HFFc6 (cell line): ENCODE data around the gene ALPI. TPM values are rescaled to one million over a fixed set of nuclear protein-coding genes. Genes with fewer than 3 reads are reported as not detected.

Experiments
- DNase-seq: peaks from one replicate; pipeline ENCODE4 v3.0.0-alpha.2; 2018
- H3K27ac Mint-ChIP-seq: 2 replicates; pipeline ENCODE4 v1.8.0; 2020; ENCODE audit warnings: mild to moderate bottlenecking, mixed read lengths
- H3K27me3 Mint-ChIP-seq: 2 replicates; pipeline ENCODE4 v1.8.0; 2021; ENCODE audit warnings: mild to moderate bottlenecking, moderate library complexity, mixed read lengths; ENCODE audit not compliant: insufficient read depth
- H3K36me3 Mint-ChIP-seq: 2 replicates; pipeline ENCODE4 v1.8.0; 2021; ENCODE audit warnings: low read depth, mixed read lengths
- H3K4me1 Mint-ChIP-seq: 2 replicates; pipeline ENCODE4 v1.8.0; 2020; ENCODE audit warnings: low read depth, mixed read lengths
- H3K4me3 Mint-ChIP-seq: 2 replicates; pipeline ENCODE4 v1.8.0; 2020; ENCODE audit warnings: mild to moderate bottlenecking, moderate library complexity, mixed read lengths
- H3K9me3 Mint-ChIP-seq: 2 replicates; pipeline ENCODE4 v1.8.0; 2020; ENCODE audit warnings: mild to moderate bottlenecking, mixed read lengths
- total RNA-seq, 6 experiments: library from RNA; stranded (reverse); fragmentation: NEBNext Ultra II Directional; extraction: Animal tissue kit (Norgen Biotek cat#: 25700); gene quantifications; 2 replicates in 1 of 6; 3 replicates in 5 of 6; pipeline ENCODE4 v1.2.3, GENCODE V29; 2021
- TF ChIP-seq, protein P1 (sequence below): fragments of 200-600 bp; sonication (generic); IDR thresholded peaks from 2 replicates; pipeline ENCODE4 v1.5.0; 2021; ENCODE audit warnings: antibody characterized with exemption, mild to moderate bottlenecking

ALPI gene
- total RNA-seq, 6 experiments from 2014 or later, result not detected

DNA sequence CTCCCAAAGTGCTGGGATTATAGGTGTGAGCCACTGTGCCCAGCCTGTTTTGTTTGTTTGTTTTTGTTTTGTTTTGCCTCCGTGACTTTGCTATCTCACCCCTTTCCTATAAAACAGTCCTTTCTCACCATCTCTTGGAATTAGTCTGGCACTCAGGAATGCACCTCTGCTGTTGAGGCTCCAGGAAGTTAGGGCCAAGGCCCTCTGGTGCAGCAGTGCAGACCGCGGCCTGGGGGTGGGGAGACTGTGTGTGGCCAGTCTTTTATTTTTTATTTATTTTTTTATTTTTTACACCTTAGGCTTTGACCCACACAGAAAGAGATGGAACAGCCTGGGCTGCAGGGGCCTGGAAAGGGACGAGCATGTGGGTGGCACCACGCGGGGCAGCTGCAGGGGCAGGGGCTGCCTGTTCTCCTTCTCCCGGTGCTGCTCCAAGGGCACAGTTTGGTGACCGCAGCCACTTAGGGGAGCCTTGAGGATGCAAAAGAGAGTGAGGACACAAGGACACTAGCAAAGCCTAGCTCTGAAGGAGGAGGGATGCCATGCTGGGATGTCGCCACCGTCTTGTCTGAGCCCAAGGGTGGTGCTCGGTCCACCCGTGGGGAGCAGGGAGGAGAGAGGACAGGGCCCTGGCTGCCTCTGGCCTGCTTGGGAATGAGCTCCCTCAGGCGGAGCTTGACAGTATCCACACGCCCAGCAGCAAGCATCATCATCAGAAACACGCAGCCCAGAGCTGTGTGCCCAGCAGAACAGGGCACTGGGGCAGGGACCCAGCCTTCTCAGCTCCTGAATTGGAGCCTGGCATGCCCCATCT lies 19.4 kb upstream of the ALPI start:
- H3K27me3 Mint-ChIP-seq, result peaks cover 44% of the 10 kb centered on the region
- no peak overlapping the region for H3K27ac Mint-ChIP-seq
- no peak overlapping the region for H3K4me3 Mint-ChIP-seq
- no peaks in the 10 kb centered on the region for H3K9me3 Mint-ChIP-seq
- no peaks in the 10 kb centered on the region for H3K36me3 Mint-ChIP-seq
- H3K4me1 Mint-ChIP-seq, result no peaks in the 10 kb centered on the region
- DNase-seq, result no peak
- TF ChIP-seq, protein P1, sequence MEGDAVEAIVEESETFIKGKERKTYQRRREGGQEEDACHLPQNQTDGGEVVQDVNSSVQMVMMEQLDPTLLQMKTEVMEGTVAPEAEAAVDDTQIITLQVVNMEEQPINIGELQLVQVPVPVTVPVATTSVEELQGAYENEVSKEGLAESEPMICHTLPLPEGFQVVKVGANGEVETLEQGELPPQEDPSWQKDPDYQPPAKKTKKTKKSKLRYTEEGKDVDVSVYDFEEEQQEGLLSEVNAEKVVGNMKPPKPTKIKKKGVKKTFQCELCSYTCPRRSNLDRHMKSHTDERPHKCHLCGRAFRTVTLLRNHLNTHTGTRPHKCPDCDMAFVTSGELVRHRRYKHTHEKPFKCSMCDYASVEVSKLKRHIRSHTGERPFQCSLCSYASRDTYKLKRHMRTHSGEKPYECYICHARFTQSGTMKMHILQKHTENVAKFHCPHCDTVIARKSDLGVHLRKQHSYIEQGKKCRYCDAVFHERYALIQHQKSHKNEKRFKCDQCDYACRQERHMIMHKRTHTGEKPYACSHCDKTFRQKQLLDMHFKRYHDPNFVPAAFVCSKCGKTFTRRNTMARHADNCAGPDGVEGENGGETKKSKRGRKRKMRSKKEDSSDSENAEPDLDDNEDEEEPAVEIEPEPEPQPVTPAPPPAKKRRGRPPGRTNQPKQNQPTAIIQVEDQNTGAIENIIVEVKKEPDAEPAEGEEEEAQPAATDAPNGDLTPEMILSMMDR, result peak; percentile 9; the same call in 1 of the 2 replicates

DNA sequence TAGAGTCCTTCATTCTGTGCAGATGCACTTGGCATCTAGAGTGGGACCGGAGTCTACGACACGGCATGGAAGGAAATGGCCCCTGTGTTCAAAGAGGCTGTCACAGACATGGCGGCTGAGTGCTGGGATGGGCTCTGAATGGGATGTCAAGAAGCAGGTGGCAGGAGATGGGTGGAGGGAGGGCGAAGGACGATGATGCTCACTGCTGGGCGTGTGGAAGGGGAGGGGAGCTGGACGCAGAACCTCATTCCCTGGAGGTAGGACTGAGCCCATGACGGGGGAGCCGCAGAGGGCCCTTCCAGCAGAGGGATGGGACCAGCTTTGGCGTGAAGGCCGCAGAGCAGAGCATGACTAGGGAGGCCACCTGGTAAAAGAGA lies 18.8 kb upstream of the ALPI start:
- DNase-seq, result no peak
- Mint-ChIP-seq H3K4me1 (no peaks in the 10 kb centered on the region), H3K36me3 (no peaks in the 10 kb centered on the region), H3K27me3 (peaks cover 47% of the 10 kb centered on the region), H3K27ac (no peak overlapping the region), H3K9me3 (no peaks in the 10 kb centered on the region), H3K4me3 (no peak overlapping the region)
- TF ChIP-seq, protein P1, result no peak

DNA sequence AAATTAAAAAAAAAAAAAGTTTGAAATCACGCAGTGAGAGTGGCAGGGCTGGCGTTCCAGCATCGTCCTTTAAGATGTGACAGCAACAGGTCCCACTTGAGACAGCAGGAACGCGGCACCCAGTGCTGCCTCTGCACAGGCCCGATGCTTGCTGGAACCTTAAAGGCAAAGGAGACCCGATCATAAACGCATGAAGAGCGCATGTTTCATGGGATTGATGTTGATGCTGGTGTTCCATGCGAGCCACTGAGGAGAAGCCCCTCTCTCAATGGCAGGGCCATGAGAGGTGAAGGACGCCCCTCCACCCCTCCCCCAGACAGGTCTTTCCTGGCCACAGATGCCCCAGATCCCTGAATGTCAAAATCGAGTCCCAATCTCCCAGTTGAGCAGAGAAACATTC lies 17.9 kb upstream of the ALPI start:
- Mint-ChIP-seq H3K27ac (no peak overlapping the region), H3K4me3 (no peak overlapping the region), H3K36me3 (no peaks in the 10 kb centered on the region), H3K9me3 (no peaks in the 10 kb centered on the region), H3K4me1 (no peaks in the 10 kb centered on the region), H3K27me3 (peaks cover 47% of the 10 kb centered on the region)
- TF ChIP-seq, protein P1, result no peak
- DNase-seq, result no peak

DNA sequence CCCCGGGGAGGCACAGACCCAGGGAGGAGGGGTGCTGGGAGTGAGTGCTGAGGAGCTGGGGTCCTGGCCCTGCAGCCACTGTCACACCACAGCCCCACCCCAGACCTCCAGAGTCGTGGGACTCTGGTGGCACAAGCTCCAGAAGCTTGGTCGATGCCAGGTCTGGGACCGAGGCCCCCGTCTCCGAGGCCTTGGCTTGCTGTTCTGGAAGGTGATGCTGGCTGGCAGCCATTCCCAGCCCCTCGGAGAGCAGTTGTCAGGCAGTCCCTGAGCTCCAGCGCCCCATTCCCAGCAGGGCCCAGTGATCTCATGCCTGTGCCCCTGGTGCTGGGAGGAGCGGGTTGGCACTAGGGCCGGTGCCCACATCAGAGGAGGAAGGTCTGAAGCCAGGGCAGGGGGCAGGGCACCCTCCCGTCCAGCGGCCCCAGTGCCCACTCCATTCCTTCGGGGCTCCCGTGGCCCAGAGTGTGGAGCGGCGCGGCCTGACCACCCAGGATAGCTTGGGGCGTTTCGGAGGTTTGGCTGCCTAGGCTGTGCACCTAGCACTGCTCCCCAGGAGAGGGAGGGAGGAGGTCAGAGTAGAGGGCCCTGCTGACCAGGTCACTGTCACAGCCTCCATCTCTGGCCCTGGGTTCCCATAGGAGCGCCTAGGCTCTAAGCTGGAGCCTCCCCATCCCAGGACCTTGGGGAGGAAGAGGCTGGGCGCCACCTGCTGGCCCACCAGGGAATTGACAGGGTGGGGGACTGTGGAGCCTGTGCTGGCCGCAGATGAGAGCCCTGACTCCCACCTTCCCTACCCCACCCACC lies 16.8 kb upstream of the ALPI start:
- no peak overlapping the region for H3K27ac Mint-ChIP-seq
- no peak for DNase-seq
- H3K36me3 Mint-ChIP-seq, result no peaks in the 10 kb centered on the region
- no peak overlapping the region for H3K4me3 Mint-ChIP-seq
- TF ChIP-seq, protein P1, result peak; percentile 89
- H3K9me3 Mint-ChIP-seq, result no peaks in the 10 kb centered on the region
- H3K27me3 Mint-ChIP-seq, result peaks cover 42% of the 10 kb centered on the region
- no peaks in the 10 kb centered on the region for H3K4me1 Mint-ChIP-seq

DNA sequence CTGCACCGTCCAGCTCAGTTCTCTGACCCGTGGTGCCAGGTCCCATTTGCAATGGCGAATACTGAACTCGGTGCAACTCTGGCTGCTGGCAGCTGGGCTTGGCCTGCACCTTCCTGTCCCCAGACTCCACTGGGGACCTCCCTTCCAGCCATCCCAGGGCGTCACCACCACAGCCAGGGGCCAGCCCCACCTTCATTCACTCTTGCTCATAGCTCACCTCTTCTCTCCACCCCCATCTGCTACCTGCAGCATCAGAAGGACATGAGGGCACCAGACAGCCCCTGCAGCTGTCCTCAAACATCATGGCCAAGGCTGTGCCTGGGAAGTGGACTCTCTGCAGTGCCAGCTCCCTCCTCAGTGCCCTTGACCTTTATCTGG lies 16.2 kb upstream of the ALPI start:
- DNase-seq, result no peak
- TF ChIP-seq, protein P1, result peak; percentile 78
- Mint-ChIP-seq H3K27ac (no peak overlapping the region), H3K9me3 (no peaks in the 10 kb centered on the region), H3K4me1 (no peaks in the 10 kb centered on the region), H3K36me3 (no peaks in the 10 kb centered on the region), H3K27me3 (peaks cover 42% of the 10 kb centered on the region), H3K4me3 (no peak overlapping the region)
